Right lobe of liver (tissue), 6 donors: ENCODE measurements around the gene SLC38A10. TPM values are rescaled to one million over a fixed set of nuclear protein-coding genes. Genes with fewer than 3 reads are reported as not detected.
A peak's percentile ranks its signal among the peaks of the same experiment; 100 is the strongest.

ENCODE experiments used
- ATAC-seq, 4 donors: fragments of 200-7000 bp; cut with Tn5 transposase; one replicate each; pipeline ENCODE4 v1.9.1; 2020; ENCODE audit warnings: mild to moderate bottlenecking in 4 of 4, moderate library complexity in 4 of 4
- DNase-seq, 3 donors: peaks; one replicate each; pipeline ENCODE4 v3.0.0-alpha.2; 2020
- H3K27ac ChIP-seq, 3 donors: fragments of 200-600 bp; one replicate each; pipeline ENCODE4 v1.8.0; 2022
- H3K27me3 ChIP-seq, 2 donors: fragments of 200-600 bp; one replicate each; pipeline ENCODE4 v1.8.0; 2022
- H3K36me3 ChIP-seq, 4 donors: fragments of 200-600 bp; sonication (generic) in 1 of 4; one replicate each; pipeline versions ENCODE4 v1.5.1 to v1.8.0; 2017 to 2022; ENCODE audit warnings: control low read depth in 1 of 4
- H3K4me1 ChIP-seq, 4 donors: fragments of 200-600 bp; sonication (generic) in 1 of 4; one replicate each; pipeline versions ENCODE4 v1.5.1 to v1.8.0; 2017 to 2022; ENCODE audit warnings: control low read depth in 1 of 4
- H3K4me3 ChIP-seq, 3 donors: fragments of 200-600 bp; one replicate each; pipeline ENCODE4 v1.8.0; 2022
- H3K9me3 ChIP-seq, 4 donors: fragments of 200-600 bp; sonication (generic) in 1 of 4; one replicate each; pipeline versions ENCODE4 v1.5.1 to v1.8.0; 2017 to 2022; ENCODE audit warnings: control low read depth in 1 of 4
- POLR2A ChIP-seq: fragments of 450-650 bp; IDR thresholded peaks from one replicate; pipeline ENCODE4 v1.6.1; 2017; ENCODE audit warnings: antibody characterized with exemption, mild to moderate bottlenecking
- WGBS: methylation state at CpG from one replicate; pipeline ENCODE4 v1.1.6; 2018; ENCODE audit warnings: low coverage, low lambda C conversion rate; ENCODE audit not compliant: insufficient coverage; ENCODE audit errors: missing lambda C conversion rate; 5-methylcytosine and 5-hydroxymethylcytosine counted together
- intact Hi-C, 2 donors: fragments of 100-400 bp; cut with DNase I; formaldehyde crosslinking; loops; one replicate each; pipeline versions ENCODE4 v1.11.2 to v1.14.1; 2022
- total RNA-seq, 6 experiments: library from RNA; depleted of rRNA in 2 of 6; stranded (reverse); fragments of >200 nt in 2 of 6; fragmentation: NEBNext Ultra II Directional in 3 of 6; extraction: Animal tissue kit (Norgen Biotek cat#: 25700) in 3 of 6; gene quantifications; one replicate each; pipeline versions ENCODE4 v1.1.0 to v1.2.4, GENCODE V29; 2016 to 2023
- TF ChIP-seq, protein P1 (sequence below), 4 donors: fragments of 200-600 bp in 3 of 4; fragments of 450-650 bp in 1 of 4; IDR thresholded peaks; one replicate each; pipeline versions ENCODE4 v1.5.1 to v1.8.0; 2016 to 2022; ENCODE audit warnings: antibody characterized with exemption in 4 of 4, mild to moderate bottlenecking in 2 of 4
- donor health status: DM: no; HTN: yes; CAD: no.
- donor health status: DM: no; HTN: no; CAD: no.
- donor health status: DM: no; HTN: no; CAD: no.
- donor health status: DM: no; HTN: yes; CAD: no.
- donor health status: DM: no; HTN: yes; CAD: no.

The SLC38A10 gene
- total RNA-seq, 6 experiments from 2014 or later, result 60.9 to 104 (median 86.1) TPM

GRCh38 chr17:81241203-81241602 is 53.9 kb downstream of the SLC38A10 start:
- ATAC-seq (no peak), DNase-seq (no peak)
- 100% methylated on average over 2 of the region's 10 CpGs for WGBS
- Histone ChIP-seq H3K36me3 (no peaks in the 10 kb centered on the region), H3K9me3 (no peaks in the 10 kb centered on the region), H3K27ac (no peak overlapping the region), H3K4me1 (peaks cover 0 to 33% (median 7%) of the 10 kb centered on the region in 4 donors), H3K27me3 (no peaks in the 10 kb centered on the region), H3K4me3 (no peak overlapping the region)
- intact Hi-C loops, result loop anchor here in 1 of 2 donors (10.0 kb wide), 1 partner anchor 216 kb away; no protein-coding TSS in a partner anchor
- TF ChIP-seq POLR2A, result no peak
- TF ChIP-seq, protein P1, sequence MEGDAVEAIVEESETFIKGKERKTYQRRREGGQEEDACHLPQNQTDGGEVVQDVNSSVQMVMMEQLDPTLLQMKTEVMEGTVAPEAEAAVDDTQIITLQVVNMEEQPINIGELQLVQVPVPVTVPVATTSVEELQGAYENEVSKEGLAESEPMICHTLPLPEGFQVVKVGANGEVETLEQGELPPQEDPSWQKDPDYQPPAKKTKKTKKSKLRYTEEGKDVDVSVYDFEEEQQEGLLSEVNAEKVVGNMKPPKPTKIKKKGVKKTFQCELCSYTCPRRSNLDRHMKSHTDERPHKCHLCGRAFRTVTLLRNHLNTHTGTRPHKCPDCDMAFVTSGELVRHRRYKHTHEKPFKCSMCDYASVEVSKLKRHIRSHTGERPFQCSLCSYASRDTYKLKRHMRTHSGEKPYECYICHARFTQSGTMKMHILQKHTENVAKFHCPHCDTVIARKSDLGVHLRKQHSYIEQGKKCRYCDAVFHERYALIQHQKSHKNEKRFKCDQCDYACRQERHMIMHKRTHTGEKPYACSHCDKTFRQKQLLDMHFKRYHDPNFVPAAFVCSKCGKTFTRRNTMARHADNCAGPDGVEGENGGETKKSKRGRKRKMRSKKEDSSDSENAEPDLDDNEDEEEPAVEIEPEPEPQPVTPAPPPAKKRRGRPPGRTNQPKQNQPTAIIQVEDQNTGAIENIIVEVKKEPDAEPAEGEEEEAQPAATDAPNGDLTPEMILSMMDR (IDR thresholded peaks at IDR 0.05), result no peak

- DNase-seq, result no peak
- intact Hi-C loops, result loop anchor here in 1 of 2 donors (10.0 kb wide), 1 partner anchor 216 kb away; no protein-coding TSS in a partner anchor
- H3K27me3 ChIP-seq, result no peaks in the 10 kb centered on the region
Measured at GRCh38 chr17:81240761-81241160, 54.3 kb downstream of the SLC38A10 start.

DNA sequence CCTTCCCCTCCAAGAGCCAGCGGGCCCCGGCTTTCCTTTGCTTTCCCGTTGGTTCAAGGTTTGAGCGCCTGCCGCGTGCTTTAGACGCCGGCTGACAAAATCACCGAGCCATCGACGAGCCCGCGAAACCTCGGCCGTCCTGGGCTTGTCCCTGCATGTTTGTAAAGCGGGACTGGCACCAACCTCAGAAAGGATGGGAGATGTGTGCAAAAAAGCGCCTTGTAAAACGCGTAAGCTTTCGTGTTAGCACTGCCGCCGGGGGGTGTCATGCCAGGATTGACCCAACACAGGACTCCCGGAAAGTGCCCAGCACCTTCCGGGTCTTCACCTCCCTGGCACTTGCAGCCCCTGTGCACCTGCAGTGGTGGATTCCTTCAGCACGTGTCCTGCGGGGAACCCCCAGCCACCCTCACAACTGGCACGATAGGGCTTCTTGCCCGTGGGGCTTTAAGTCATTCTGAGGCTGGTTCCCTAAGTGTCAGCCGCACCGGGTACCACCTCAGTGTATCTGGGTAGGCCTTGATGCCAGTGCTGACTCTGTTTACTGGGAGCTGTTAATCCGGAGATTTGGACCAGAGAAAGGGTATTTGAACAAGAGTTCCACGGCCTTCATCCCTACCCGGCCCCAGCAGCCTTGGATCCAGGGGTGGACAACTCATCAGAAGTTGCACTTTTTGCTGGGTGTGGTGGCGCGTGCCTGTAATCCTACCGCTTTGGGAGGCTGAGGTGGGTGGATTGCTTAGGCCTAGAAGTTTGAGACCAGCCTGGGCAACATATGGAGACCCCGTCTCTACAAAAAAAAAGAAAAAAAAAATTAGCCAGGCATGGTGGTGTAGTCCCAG is 55.2 kb downstream of the SLC38A10 start:
- H3K4me1 ChIP-seq, result peaks cover 0 to 20% (median 5%) of the 10 kb centered on the region in 4 donors
- intact Hi-C loops, result loop anchor here (10.0 kb wide), 2 partner anchors 95 to 215 kb away; no protein-coding TSS in a partner anchor
- DNase-seq (no peak), ATAC-seq (no peak)
- H3K27ac ChIP-seq, result peak overlapping the region; percentile 32 to 73 (median 33)
- no peaks in the 10 kb centered on the region for H3K9me3 ChIP-seq
- H3K27me3 ChIP-seq, result no peaks in the 10 kb centered on the region
- 15% methylated on average over 28 of the region's 37 CpGs for WGBS
- H3K36me3 ChIP-seq, result no peaks in the 10 kb centered on the region
- TF ChIP-seq, protein P1 (IDR thresholded peaks at IDR 0.05), result no peak
- no peak for TF ChIP-seq POLR2A
- peak overlapping the region; percentile 98 to 99 (median 99) for H3K4me3 ChIP-seq

More at GRCh38 chr17:81240761-81241160, 54.3 kb downstream of the SLC38A10 start:
- no peak for ATAC-seq
- Histone ChIP-seq H3K9me3 (no peaks in the 10 kb centered on the region), H3K36me3 (no peaks in the 10 kb centered on the region), H3K27ac (no peak overlapping the region), H3K4me3 (no peak overlapping the region), H3K4me1 (peaks cover 0 to 28% (median 5%) of the 10 kb centered on the region in 4 donors)
- 68% methylated on average over 7 of the region's 8 CpGs for WGBS
- TF ChIP-seq, protein P1 (IDR thresholded peaks at IDR 0.05), result no peak
- TF ChIP-seq POLR2A, result no peak

DNA sequence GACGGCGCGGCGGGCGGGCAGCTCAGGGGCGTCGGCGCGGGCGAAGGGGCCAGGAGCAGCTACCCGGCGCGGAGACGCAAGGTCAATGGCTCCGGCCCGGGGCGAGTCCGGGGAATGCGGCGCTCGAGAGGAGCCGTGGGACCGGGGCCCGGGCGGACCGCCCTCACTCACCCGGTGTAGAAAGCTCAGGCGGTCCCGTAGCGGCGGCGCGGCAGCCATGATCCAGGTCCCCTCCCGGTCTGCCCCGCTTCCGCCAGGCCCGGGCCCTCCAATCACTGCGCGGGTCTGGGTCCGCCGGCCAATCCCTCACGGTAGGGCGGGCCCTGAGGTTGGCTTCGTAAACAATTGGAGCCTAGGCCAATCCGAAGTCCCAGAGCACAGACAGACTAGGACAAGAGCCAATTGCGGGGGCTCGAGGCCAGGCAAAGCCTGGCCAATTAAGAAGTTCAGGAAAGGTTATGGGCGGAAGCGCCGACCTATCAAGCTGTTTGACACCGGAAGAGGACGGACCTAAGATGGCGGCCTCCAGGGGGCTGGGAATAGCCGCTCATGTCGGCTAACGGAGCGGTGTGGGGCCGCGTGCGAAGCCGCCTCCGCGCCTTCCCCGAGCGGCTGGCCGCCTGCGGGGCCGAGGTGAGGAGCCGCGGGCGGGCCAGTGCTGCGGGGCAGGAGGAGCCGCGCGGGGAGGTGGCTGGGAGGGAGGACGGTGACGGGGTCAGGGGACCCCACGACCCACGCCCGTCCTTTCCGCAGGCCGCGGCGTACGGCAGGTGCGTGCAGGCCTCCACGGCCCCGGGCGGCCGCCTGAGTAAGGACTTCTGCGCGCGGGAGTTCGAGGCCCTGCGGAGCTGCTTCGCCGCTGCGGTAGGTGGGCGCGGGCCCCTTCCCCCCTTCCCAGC is 56.0 kb downstream of the SLC38A10 start, which contains the start of the genes NDUFAF8 and TEPSIN:
Gene NDUFAF8 (plus strand): TSS at position 504 of the 899 bp plus-strand sequence. CDS start 46 bp downstream, at position 550.
Gene TEPSIN (minus strand): TSS at position 241 of the 899 bp plus-strand sequence. CDS start 22 bp downstream, at position 219.
- peak; percentile 22 for TF ChIP-seq POLR2A
- TF ChIP-seq, protein P1 (IDR thresholded peaks at IDR 0.05), result no peak
- Histone ChIP-seq H3K4me3 (peak within 1 kb of the TSS; percentile 98 to 99 (median 99)), H3K9me3 (no peaks in the 10 kb centered on the region), H3K27ac (peak within 1 kb of the TSS; percentile 32 to 73 (median 62)), H3K36me3 (no peaks in the 10 kb centered on the region), H3K4me1 (peaks cover 0 to 12% (median 5%) of the 10 kb centered on the region in 4 donors), H3K27me3 (no peaks in the 10 kb centered on the region)
- DNase-seq, result peak; percentile 96 to 98 (median 98)
- intact Hi-C loops, result loop anchor here in 1 of 2 donors (10.0 kb wide), 1 partner anchor 94 kb away; no protein-coding TSS in a partner anchor
- WGBS, result 0% methylated on average over 7 of the region's 100 CpGs
- ATAC-seq, result peak; percentile 92 to 97 (median 96)
